ENCODE results near the gene TBC1D14.

- TF ChIP-seq ZNF8 (CRISPR knock-in tag; IDR thresholded peaks at IDR 0.05) (no peak), TSHZ2 (CRISPR knock-in tag; IDR thresholded peaks at IDR 0.05) (no peak), TCF4 (CRISPR knock-in tag; IDR thresholded peaks at IDR 0.05; ENCODE audit: borderline replicate concordance) (no peak), ARNTL (CRISPR knock-in tag; IDR thresholded peaks at IDR 0.05; ENCODE audit: borderline replicate concordance, low read depth) (no peak)
Measured at GRCh38 chr4:7003176-7003878, 93.7 kb downstream of the TBC1D14 start.
